Measurements from ENCODE around the gene GLS. TPM values are rescaled to one million over a fixed set of nuclear protein-coding genes. Genes with fewer than 3 reads are reported as not detected.

Gene GLS
- 160 and 211 TPM in 2 replicates for total RNA-seq (ENCODE audit: low replicate concordance)
- long read RNA-seq, partial matches to known transcripts, result 10 of 25 reads
- long read RNA-seq, other reads (novel, unspliced or antisense), result 14 of 25 reads

- Mint-ChIP-seq H3K4me3 (peak within 1 kb of the TSS; percentile 97), H3K27me3 (no peaks in the 10 kb centered on the region), H3K4me1 (ENCODE audit: unreplicated experiment) (peaks cover 21% of the 10 kb centered on the region), H3K9me3 (no peaks in the 10 kb centered on the region), H3K36me3 (peaks cover 9% of the 10 kb centered on the region), H3K27ac (peak within 1 kb of the TSS; percentile 95)
- peak; percentile 94 for DNase-seq (ENCODE audit: extremely low spot score, unreplicated experiment)
- no peak for TF ChIP-seq CTCF (conservative IDR thresholded peaks at IDR 0.05)
Measured at GRCh38 chr2:190880378-190881083, at the start of gene GLS. GLS (plus strand) TSS chr2:190880821; CDS start chr2:190881085, 264 bp downstream.

- peaks cover 3% of the 10 kb centered on the region for H3K27me3 Mint-ChIP-seq
- DNase-seq (ENCODE audit: extremely low spot score, unreplicated experiment), result no peak
- H3K4me1 Mint-ChIP-seq (ENCODE audit: unreplicated experiment), result no peaks in the 10 kb centered on the region
- TF ChIP-seq CTCF (conservative IDR thresholded peaks at IDR 0.05), result no peak
- H3K9me3 Mint-ChIP-seq, result no peaks in the 10 kb centered on the region
- no peaks in the 10 kb centered on the region for H3K36me3 Mint-ChIP-seq
- H3K27ac Mint-ChIP-seq, result no peak overlapping the region
- no peak overlapping the region for H3K4me3 Mint-ChIP-seq
Measured at GRCh38 chr2:190831941-190832340, 48.7 kb upstream of the GLS start.

GRCh38 chr2:190834890-190835208 lies 45.8 kb upstream of the GLS start:
- Mint-ChIP-seq H3K4me3 (no peak overlapping the region), H3K4me1 (ENCODE audit: unreplicated experiment) (peaks cover 4% of the 10 kb centered on the region)
- TF ChIP-seq CTCF (conservative IDR thresholded peaks at IDR 0.05), result no peak

GRCh38 chr2:190835303-190835930 lies 45.2 kb upstream of the GLS start:
- Mint-ChIP-seq H3K4me3 (no peak overlapping the region), H3K27me3 (peaks cover 3% of the 10 kb centered on the region)
- no peak for TF ChIP-seq CTCF (conservative IDR thresholded peaks at IDR 0.05)

More at GRCh38 chr2:190834890-190835208, 45.8 kb upstream of the GLS start:
- peaks cover 3% of the 10 kb centered on the region for H3K27me3 Mint-ChIP-seq
- no peaks in the 10 kb centered on the region for H3K36me3 Mint-ChIP-seq
- H3K9me3 Mint-ChIP-seq, result no peaks in the 10 kb centered on the region
- no peak for DNase-seq (ENCODE audit: extremely low spot score, unreplicated experiment)
- peak overlapping the region; percentile 17 for H3K27ac Mint-ChIP-seq

DNA sequence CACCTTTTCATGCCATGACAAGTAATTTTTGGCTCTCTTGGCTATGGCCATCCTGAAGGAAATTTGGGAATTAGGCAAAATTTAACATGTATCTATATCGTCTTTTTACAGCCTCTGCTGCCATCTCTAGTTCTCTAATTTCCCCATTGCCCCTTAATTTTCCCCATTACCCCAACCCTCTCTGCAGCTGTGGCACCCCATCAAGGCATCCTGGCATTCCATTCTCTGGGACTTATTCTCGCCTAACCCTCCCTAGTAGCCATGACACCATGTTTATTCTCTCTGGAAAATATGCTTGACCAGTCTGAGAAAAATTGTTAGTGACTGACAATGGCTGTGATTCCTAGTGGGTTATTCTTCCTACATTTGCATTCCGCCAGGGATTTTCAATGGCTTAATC lies 43.9 kb upstream of the GLS start:
- no peak for TF ChIP-seq CTCF (conservative IDR thresholded peaks at IDR 0.05)
- no peak overlapping the region for H3K27ac Mint-ChIP-seq
- DNase-seq (ENCODE audit: extremely low spot score, unreplicated experiment), result no peak
- H3K36me3 Mint-ChIP-seq, result no peaks in the 10 kb centered on the region
- peaks cover 3% of the 10 kb centered on the region for H3K27me3 Mint-ChIP-seq
- H3K4me1 Mint-ChIP-seq (ENCODE audit: unreplicated experiment), result peaks cover 4% of the 10 kb centered on the region
- H3K4me3 Mint-ChIP-seq, result no peak overlapping the region
- no peaks in the 10 kb centered on the region for H3K9me3 Mint-ChIP-seq

More at GRCh38 chr2:190835303-190835930, 45.2 kb upstream of the GLS start:
- Mint-ChIP-seq H3K36me3 (no peaks in the 10 kb centered on the region), H3K4me1 (ENCODE audit: unreplicated experiment) (peaks cover 4% of the 10 kb centered on the region), H3K27ac (no peak overlapping the region), H3K9me3 (no peaks in the 10 kb centered on the region)
- no peak for DNase-seq (ENCODE audit: extremely low spot score, unreplicated experiment)
